H4 (cell line): ENCODE measurements around the gene CACNA1G. TPM values are rescaled to one million over a fixed set of nuclear protein-coding genes. Genes with fewer than 3 reads are reported as not detected.

Source experiments
- DNase-seq: peaks from one replicate; pipeline ENCODE4 v3.0.0-alpha.2; 2015; ENCODE audit warnings: low spot score
- total RNA-seq: library from RNA; depleted of rRNA; stranded (reverse); fragments of >200 nt; shearing (Covaris generic); gene quantifications from 2 replicates; pipeline ENCODE4 v1.2.3, GENCODE V29; 2014

The CACNA1G gene
- total RNA-seq, 1 experiment from 2014 or later, result 0.97 TPM

DNA sequence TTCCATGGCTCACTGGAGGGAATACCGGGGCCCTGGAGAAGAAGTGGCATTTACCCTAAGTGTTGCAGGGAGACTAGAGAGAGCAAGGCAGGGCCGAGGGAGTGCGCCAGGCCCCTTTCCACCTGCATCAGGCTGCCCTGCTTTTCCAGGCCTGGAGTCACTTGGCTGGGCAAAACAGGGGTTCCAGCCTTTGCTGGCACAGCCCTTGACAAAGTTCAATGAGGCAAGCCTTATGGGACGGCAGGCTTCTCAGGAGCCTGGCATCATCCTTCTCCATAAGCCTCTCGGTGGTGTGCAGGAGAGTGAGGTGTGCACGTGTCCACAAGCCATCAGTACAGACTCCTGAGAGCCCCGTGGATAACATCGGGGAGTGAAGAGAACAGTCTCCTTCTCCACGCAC is 27.1 kb downstream of the CACNA1G start:
- DNase-seq, result no peak

DNA sequence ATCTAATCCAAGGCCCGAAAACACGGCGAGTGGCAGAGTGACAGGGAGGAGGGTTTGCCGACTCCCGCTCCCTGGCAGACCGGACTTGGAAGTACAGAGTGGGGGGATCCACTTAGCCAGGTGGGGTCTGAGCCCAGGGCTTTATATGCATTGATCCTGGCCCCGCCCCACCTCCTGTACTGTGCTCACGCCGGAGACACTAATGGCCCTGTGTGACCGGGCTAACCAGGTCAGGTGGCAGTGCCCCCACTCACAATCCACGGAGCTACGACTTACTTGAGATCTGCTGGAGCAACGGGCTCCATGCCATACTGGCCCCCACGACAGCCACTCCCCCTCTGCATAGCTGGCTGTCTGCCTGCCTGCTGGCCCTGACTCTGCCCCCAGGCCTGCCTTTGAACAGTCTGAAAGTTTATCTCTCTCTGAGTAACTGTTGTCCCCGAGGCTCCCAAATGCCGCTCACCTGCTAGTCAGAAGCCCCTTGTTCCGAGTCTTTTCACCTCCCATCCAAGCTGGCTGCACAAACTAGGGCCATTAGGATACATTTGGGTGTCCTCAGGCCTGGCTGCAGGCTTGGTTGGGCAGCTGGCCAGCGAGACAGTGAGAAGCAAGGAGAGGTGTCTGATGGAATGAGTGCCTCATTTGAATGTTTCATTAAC is 28.0 kb downstream of the CACNA1G start:
- no peak for DNase-seq

DNA sequence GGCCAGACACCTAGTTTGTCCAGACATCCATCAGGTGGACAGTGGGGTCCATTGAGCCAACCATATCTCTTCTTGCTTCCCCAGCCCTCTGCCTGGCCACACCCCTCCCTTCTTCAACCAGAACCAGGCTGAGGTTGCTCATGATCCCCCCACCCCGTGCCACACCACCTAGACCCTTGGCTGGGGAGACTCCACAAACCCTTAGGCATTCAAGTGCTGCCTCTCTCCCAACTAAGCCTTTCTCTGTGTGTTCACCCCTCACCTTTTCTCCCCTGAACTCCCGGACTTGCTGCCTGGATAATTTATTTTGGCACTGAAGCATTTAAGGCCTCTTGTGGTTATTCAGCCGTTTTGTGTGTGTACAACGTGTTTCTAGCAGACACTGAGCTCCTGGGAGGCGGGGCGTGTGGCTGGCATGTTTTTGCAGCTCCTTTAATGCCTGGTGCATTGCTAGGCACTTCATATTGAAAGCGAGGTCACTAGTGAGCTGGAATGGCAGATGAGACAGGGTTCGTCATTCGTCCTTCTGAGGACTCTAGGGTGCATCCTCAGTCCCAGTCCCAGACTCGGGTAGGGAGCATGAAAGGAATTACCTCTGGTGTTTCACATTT is 28.7 kb downstream of the CACNA1G start:
- DNase-seq, result no peak

DNA sequence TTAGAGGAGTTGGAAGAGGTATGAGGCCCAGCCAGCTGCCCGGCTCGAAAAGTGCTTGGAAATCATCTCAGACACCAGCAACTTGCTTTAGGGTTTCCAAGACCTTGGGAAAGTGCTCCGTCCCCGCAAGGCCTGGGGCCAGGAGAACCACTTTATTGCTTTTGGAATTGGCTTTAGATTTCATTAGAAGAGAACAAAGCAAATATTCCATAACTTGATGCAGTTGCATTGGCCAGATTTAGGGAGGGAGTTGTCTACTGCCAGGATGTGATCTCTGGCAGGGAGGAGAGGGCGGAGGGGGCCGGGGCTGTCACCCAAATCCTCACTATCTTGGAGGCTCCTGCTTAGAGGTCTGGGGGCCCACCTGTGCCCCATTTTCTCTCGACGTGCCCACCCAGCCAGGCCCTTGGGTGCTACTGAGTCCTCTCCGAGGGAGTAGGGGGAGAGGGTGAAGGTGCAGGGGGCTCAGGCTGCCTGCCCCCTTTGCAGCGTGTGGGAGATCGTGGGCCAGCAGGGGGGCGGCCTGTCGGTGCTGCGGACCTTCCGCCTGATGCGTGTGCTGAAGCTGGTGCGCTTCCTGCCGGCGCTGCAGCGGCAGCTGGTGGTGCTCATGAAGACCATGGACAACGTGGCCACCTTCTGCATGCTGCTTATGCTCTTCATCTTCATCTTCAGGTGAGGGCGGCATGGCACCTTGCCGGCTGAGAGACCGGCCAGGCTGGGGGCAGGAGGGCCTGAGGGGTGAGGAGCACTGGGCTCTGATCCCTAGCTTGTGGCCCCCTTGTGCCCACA is 30.6 kb downstream of the CACNA1G start:
- DNase-seq, result no peak

DNA sequence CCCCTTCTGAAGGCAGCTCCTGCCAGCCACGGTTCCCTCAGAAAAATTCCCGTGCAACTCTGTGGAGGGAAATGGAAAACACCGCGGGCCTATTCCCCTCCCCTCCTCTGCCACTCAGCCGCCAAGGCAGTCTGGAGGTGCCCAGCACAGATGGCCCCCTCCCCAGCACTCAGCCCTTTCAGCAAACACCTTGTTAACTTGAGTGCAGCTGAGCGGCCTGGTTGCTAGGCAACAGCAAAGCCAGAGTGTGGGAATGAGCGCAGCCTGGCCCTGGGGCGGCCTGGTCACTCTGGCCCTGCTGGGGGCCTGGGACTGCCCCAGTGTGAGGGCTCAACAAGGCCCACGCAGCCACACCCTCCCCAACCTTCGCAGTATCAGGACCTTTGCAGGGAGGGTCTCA is 32.8 kb downstream of the CACNA1G start:
- DNase-seq, result no peak

DNA sequence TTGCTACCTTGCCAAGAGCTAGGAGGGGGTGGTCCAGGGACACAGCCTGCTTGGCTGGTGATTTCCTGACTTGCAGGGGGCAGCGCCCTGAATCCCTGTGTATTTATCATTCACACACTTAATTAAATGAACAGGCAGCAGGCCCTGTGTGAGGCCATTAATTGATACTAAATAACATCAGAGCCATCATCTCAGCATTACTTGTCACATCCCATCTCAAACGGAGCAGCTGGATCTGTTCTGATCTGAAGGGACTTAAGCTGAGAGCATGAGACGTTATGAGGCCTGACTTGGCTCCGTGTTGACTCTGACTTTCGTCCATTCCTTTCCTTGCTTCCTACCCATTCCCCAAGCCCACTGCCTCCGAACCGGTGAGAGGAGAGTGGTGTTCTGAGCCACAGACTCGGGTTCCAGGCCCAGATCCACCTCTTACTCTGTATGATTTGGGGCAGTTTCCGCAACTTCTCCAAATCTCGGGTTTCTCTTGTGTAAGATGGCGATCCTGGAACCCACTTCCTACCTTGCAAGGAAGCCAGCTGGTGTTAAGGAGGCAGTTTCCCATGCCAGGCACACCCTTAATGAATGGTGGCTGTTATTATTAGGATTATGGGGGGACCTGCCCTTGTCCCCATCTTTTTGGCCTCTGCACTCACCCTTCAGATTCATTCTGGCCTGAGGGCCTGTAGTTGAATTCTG is 33.8 kb downstream of the CACNA1G start:
- no peak for DNase-seq

DNA sequence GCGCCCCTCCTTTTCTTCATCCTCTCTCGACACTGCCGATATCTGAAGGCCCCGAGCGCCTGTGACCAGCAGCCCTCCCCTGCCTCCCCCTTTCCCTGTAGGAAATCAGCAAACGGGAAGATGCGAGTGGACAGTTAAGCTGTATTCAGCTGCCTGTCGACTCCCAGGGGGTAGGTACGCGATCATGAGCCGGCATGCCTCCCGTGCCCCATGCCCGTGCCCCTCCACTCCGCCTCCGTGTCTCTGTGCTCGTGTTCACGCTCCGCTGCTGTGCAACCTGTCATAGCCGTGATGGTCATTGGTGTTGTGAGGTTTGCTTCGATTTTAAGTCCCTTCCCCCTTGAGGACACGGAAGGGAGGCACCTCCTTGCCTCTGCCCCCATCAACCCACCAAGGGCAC is 34.4 kb downstream of the CACNA1G start:
- no peak for DNase-seq

DNA sequence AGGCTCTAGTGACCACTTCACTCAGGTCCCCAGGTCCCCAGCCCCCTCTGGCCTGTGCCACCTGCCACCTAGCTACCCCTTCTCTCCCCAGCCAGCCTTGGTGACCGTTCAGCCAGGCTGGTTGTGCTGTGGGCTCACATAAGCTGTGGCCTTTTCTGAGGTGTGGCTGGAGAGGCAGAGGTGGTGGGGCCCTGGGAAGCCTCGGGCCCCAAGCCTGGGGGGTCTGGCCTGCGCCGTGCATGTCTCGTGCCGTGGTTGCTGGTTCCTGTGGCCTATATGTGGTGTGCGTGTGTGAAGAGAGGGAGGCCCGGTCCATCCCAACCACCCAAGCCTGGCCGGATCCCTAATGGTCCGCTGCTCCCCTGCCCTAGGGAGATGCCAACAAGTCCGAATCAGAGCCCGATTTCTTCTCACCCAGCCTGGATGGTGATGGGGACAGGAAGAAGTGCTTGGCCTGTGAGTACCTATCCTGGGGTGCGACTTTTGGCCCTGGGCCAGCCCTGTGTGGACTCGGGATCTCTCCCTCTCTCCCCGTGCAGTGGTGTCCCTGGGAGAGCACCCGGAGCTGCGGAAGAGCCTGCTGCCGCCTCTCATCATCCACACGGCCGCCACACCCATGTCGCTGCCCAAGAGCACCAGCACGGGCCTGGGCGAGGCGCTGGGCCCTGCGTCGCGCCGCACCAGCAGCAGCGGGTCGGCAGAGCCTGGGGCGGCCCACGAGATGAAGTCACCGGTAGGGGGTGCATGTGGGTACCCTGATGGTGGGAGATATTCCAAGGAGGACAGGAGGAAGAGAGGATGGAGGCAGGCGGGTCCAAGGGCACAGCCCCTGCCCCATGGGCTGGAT is 35.9 kb downstream of the CACNA1G start:
- DNase-seq, result no peak

DNA sequence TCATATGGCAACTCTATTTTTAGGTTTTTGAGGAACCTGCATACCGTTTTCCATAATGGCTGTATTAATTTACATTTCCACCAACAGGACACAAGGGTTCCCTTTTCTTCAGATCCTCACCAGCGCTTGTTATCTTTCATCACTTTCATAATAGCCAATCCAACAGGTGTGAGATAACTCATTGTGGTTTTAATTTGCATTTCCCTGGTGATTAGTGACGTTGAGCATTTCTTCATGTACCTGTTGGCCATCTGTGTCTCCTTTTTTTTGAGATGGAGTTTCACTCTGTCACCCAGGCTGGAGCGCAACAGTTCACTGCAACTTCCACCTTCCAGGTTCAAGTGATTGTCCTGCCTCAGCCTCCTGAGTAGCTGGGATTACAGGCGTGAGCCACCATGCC is 38.0 kb downstream of the CACNA1G start:
- no peak for DNase-seq

DNA sequence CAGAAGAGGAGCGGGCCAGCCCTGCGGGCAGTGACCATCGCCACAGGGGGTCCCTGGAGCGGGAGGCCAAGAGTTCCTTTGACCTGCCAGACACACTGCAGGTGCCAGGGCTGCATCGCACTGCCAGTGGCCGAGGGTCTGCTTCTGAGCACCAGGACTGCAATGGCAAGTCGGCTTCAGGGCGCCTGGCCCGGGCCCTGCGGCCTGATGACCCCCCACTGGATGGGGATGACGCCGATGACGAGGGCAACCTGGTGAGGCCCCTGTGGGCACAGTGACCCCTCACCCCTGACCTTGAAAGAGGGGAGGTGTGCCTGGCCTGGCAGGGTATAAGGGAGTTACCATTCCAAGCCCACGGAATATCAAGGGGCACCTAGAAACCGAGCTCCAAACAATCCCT is 39.1 kb downstream of the CACNA1G start:
- DNase-seq, result no peak

DNA sequence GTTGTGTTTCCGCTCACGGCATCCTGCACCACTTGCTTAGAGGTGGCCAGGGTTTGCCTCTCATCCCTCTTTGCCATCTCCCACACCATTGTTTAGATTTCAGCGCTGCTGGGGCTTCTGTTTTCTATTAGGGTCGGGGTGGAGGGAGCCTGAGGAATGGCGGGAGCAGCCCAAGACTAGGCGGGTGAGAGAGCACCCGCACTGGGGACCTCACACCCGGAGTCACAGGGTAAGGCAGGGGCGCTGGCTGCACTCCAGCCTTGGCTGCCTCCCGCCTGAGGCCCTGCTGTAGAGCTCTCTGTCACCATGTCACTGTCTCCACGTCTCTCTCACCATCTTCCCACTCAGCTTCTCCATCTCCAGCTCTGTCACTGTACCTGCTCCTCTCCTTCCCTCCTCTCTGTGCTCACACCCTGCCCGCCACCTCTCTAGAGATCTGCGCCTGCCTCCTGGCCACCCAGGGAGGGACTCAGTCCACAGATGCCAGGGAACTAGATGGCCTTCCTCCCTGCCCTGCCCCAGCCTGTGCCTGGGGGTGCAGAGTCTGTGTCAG is 41.4 kb downstream of the CACNA1G start:
- DNase-seq, result no peak

DNA sequence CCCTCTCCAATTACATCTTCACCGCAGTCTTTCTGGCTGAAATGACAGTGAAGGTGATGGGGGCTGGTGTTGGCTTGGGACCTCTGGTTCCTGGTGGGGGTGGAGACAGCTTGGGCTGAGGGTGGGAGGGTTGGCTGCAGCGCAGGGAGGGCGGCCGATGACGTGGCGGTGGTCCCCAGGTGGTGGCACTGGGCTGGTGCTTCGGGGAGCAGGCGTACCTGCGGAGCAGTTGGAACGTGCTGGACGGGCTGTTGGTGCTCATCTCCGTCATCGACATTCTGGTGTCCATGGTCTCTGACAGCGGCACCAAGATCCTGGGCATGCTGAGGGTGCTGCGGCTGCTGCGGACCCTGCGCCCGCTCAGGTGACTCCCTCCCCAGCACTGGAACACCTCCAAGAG is 42.3 kb downstream of the CACNA1G start:
- no peak for DNase-seq

DNA sequence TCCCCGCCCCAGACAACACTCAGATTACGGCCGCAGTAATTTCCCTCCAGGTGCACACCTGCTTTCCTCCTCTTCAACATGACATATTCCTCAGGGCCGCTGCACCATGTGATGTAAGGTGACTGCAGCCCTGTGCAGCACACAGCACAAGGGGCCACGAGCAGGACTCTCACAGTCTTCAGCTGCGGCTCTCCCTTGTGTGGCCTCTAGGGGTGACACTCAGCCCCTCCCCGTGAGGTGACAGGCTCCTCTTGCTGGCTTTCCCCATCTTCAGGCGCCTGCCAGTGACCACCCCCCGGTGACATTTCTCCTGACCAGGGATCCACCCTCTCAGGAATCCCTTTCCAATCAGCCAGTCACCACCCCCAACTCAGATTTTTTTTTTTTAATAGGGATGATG is 42.8 kb downstream of the CACNA1G start:
- DNase-seq, result no peak

DNA sequence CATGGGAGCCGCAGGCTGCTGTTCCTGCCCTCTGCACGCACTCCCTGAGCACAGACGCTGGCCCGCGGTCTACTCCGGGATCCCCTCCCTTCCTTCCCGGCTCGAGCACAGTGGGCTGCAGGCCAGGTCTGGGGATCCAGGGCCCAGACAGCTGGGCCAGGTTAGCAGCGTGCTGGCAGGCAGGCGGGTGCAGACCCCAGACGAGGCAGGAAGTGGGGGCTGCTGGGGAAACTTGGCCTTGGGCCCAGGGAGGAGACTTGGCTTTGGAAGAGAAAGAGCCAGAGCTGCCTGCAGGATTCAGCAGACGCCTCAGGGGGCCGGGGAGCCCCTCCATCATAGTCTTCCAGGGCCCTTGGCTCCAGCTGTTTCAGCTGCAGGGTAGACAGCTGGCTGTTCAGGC is 44.0 kb downstream of the CACNA1G start:
- DNase-seq, result no peak

DNA sequence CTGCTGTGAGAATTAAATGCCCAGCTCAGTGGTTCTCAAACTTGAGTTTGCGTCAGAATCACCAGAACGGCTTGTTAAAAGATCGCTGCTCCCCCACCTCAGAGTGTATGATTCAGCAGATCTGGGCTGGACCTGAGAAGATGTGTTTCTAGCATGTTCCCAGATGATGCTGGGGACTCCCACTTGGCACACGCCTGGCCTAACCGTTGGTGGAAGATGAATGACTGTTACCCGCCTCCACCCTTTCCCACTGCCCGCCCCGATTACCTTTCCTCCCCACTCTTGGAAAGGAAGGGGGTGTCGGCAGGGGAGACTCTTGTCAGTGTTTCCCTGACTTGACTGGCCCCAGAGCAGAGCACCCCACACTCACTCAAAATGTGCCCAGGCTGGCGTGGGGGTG is 44.9 kb downstream of the CACNA1G start:
- DNase-seq, result no peak

DNA sequence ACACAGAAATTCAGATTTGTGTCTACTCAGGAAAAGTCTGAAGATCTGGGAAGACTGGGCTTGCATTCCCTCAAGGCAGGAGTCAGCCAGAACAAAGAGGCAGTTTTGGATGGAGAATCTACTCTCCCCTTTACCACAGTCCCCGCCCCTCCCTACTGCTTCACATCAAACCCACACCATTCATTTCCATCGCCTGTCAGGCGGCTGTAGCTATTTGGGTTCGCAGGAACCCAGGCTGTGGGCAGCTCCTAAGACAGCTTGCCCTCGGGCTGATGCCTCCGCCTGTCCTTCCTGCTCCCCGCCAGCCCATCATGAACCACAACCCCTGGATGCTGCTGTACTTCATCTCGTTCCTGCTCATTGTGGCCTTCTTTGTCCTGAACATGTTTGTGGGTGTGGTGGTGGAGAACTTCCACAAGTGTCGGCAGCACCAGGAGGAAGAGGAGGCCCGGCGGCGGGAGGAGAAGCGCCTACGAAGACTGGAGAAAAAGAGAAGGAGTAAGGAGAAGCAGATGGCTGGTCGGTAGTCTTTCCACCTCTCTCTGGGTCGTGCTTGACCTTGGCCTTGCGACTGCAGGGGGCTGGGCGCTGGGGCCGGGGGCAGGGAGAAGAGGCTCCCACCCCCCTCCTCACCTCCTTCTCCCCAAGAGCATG is 47.1 kb downstream of the CACNA1G start:
- DNase-seq, result no peak

DNA sequence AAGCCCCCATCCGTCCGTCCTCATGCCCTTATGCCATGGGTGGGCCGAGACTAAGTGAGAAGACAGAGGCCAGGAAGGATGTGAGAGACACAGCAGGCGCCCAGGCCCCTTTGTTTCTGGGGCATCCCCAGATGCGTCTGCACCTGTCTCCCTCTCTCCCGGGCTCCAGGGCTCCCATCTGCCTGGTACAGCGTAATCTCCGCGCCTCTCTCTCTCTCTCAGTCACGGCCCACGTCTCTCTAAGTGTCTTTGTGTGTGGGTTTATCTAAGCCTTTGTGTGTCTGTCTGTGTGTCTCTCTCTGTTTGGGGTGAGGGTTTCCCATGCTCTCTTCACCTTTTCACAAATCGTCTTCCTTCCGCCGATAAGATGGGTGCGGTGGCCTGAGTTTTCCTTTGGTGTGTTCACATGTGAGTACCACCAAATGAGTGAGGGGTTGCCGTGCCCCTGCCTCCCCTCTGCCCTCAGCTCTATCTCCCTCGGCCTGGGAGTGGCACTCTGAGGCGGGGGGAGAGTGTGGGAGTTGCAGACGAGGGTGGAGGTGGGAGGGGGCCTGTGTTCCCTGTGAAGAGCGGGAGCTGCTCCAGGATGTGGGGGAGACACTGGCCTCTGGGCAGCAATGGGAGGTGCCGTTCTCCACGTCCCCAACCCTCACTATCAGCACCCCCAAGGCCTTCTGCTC is 48.3 kb downstream of the CACNA1G start:
- no peak for DNase-seq

DNA sequence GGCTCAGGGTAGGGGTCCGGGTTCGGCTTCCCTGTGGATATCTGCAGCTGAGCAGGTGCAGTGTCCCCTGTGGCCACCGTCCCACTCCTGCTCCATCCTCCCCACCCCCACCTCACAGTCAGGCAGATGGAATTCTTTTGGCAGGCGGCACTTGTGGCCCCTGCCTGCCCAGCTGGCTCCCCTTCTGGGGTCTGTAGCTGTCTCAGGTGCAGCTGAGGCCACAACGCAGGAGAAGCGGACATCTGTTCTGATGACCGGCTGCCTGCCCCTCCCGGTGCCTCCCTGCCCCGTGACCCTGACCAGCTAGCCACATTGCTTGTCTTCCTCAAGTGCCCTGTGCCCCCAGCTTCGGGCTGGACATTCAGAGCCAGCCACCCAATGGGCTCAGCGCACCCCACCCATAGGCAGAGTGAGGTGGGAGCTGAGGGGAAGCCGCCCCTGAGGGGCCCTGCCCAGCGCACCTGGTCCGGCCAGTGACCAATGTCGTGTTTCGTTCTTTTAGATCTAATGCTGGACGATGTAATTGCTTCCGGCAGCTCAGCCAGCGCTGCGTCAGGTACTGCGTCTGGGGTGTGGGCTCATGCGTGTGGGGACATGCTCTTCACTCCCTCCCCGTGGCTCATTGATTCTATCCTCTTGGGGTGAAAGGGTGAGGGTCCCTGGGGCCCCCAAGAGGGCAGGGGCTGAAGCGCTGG is 49.0 kb downstream of the CACNA1G start:
- DNase-seq, result no peak

DNA sequence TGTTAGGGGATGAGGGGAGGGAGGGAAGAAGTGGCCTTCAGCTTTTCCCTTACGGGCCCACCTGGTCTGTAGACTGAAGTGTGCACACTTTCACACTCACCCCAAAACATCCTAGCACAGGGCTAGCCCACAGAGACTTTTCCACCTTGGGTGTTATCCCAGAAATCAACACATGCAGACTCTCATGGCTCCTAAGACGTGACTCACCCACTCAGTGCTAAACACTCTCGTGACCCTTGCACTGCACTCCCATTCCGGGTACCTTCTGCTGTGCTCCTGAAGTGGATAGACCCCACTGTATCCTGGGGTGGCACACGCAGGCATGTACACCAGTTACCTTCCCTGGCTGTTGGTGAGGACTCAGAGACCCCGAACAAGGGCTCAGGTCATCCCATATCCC is 51.1 kb downstream of the CACNA1G start:
- no peak for DNase-seq

DNA sequence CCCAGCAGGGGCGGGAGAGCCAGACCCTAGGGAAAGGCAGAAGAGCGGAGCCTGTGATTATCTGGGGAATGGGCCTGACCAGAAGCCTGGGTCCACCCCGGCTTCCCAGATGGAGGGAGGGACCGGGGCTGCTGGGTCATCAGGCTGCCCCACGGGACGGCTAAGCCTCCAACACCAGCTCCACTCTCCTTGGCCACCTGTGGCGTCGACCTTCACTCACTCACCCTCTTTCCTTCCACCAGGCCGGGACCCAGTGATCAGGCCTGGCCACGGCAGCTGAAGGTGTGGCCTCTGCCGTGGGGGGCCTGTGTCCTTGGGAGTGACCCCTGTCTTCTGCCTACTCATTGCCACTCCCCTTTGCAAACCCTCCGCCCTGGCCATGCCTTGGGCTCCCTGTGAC is 51.8 kb downstream of the CACNA1G start:
- no peak for DNase-seq
